GM18858 (cell line): ENCODE data around the gene SPEM3.

Experiments
- ATAC-seq: cut with Tn5 transposase; IDR thresholded peaks from one replicate; pipeline ENCODE4 v1.9.1; 2021; ENCODE audit not compliant: unreplicated experiment

SPEM3 gene

DNA sequence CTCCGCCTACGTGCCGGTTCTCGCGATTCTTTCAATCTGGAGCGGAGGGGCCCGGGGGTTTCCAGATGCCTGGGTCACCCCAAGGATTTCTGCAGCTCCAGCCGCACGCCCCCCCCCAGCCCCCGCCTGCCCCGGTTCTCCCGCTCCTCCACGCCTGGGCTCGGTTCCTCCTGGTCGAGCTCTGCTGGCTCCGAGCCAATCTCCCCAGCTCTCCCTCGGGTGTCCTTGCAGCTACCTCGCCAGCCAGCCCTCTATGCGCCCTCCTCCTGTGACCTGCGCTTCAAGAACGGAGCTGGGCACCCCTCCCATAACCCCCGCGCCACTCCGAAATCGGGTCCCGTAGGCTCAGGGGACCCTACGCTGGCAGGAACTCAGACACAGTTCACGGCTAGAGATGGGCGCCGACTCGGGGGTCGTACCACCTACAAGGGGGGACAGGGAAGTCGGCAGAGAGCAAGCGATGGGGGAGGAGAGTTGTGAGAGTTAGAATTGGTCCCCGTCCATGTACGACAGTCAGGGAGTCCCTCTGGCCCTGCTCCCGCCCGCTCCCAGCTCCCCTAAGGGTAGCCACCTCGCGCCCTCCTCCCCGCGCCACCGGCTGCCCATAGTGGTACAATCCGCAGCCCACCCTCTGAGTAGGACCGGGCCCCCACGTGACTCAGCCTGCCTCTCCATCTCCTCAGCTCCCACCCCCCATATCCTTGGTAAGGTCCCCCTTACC, 11.6 kb downstream of the SPEM3 start:
- no peak for ATAC-seq

DNA sequence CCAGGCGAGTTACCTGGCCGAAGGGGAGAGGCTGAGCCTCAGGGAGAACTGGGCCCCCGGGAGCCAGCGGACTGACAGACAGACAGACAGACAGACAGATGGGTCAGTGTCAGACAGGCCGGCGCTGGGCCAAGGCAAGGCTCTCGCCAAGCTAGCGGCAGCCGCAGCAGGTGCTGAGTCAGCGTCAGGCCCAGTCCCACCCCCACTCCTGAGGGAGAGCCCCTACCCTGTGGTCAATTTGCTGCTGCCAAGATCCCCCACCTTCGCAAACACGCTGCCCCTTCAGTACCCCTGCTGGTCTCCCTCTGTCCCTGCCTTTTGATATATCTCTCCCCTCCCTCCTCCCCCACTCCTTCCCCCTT, 12.2 kb downstream of the SPEM3 start:
- ATAC-seq: no peak

DNA sequence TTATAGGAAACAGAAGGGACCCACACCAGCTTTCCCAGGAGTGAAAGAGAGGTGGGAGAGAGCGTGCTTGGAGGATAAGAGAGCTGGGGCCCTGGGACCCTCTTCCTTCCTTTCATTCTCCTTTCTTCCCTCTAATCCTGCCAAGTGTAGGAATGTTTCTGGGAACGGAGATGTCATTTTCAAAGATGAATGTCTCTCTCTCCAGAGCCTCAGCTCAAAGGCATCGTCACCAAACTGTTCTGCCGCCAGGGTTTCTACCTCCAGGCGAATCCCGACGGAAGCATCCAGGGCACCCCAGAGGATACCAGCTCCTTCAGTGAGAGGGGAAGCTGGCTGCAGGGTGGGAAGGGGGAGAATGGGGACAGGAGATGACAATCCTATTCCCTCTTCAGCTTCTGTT, 12.6 kb downstream of the SPEM3 start:
- no peak for ATAC-seq

DNA sequence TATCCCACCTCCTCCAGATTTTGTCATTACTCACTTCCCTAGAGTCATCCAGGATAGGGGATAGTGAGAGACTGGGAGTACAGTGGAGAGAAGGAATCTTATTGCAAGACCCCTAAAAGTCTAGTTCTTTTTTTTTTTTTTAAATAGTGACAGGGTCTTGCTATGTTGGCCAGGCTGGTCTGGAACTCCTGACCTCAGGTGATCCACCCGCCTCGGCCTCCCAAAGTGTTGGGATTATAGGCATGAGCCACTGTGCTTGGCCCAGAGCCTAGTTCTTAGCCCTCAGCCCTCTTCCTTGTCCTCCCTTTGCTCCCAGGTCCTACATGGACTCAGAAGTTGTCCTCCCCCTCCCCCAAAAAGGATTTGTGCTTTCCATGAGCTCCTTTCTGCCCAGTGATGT, 13.5 kb downstream of the SPEM3 start:
- ATAC-seq: no peak

DNA sequence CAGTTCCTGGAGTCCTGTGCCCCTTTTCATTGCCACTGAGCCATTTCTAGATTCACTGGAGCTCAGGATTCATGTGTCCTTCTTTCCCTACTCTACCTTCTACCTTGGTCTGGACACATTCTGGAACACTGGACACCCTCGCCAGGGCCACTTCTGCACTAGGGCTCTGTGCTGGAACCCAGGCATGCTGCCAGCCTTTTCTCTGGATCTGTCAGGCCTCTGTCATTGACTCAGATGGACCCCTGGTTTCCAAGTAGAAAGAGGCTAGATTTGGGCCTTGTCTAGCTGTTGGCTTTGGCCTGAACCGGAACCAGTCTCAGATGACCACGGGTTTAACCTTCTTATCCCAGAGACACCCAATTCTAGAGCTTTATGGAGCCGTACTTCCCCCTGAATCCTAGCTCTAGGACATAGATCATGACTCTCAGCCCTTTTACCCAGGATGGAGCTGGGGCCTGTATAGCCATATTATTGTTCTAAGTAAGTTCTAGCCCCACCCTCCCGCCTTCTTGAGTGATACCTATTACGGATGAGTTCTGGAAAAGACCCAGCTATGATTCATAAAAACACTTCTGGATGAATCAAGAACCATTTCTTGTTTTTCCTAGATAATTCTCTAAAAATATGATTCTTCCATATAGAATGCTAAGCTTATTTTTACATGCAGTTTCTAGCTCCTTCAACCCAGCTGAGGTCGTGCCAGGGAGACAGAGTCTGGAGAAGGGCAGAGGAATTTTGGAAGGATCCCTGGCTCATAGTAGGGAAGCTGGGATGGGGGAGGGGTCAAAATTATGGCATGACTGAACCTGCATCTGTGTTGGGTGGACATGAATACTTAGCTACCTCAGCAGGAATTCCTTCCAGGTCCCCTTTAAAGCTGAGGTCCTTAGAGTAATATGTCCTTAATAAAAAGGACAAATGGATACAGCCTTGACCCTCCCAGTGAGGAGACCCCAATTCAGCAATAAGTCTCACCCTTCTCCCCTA, 15.1 kb downstream of the SPEM3 start:
- no peak for ATAC-seq

DNA sequence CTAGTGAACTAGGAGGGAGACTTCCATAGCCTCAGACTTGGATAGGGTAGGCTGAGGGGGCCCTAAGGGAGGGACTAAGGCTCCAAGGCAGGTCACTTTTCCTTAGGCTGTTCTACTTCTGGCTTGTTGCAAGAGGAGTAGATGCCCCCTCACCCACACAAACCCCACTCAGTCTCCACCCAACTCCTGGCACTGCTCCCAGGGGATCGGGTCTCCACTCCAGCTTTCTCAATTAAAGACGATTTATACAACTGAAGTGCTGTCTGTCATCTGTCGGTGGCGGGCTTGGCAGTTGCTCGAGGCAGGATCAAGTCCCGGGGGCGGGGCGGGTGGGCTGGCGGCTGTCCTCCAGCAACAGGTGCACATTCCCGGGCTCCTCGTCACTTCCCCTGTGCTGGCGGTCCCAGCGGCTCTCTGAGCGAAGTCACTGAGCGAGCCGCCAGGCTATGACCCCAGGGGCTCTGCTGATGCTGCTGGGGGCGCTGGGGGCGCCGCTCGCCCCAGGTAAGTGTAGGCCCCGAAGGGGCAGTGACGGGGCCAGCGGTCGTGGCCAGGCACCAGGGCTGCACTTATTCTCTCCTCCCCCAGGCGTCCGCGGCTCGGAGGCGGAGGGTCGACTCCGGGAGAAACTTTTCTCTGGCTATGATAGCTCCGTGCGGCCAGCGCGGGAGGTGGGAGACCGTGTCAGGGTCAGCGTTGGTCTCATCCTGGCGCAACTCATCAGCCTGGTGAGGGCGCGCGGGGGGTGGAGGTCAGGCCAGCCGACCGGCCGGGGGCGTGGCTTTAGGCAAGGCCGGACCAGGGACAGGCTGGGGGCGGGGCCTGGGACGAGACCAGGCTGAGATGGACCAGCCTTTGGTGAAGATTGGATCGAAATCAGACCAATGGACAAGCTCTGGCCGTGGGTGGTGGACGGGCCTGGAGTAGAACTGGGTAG, 16.3 kb downstream of the SPEM3 start, which contains the start of gene CHRNB1:
Gene CHRNB1, plus strand, starts transcription at position 380 of the 937 bp plus-strand sequence. Its CDS starts 67 bp downstream, at position 447.
- ATAC-seq: no peak

DNA sequence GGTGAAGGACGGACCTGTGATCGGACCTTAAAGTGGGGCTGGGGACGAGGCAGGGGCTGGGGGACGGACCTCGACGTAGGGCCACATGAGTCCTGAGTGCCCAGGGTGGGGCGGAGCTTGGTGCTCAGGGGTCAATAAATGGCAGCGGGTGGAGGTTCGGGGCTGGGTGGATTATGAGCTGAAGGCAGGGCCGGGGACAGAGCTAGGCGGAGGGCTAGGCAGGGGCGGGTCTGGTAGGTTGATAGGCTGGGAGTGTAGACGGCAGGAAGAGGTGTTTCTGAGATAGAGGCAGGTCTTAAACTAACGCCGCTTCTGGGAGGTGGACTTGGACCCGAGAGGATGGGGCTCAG, 16.9 kb downstream of the SPEM3 start:
- no peak for ATAC-seq

DNA sequence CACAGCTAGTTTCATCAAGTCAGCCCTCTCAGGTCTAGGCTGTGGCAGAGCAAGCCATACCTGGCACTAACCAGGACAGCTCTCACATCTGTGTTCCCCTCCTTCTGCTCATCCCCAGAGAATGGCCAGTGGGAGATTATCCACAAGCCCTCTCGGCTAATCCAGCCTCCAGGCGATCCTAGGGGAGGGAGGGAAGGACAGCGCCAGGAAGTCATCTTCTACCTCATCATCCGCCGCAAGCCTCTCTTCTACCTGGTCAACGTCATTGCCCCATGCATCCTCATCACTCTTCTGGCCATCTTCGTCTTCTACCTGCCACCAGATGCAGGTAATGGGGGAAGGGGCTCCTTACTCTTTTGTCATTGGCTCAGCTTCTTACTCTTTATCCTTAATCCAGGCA, 19.8 kb downstream of the SPEM3 start:
- no peak for ATAC-seq

DNA sequence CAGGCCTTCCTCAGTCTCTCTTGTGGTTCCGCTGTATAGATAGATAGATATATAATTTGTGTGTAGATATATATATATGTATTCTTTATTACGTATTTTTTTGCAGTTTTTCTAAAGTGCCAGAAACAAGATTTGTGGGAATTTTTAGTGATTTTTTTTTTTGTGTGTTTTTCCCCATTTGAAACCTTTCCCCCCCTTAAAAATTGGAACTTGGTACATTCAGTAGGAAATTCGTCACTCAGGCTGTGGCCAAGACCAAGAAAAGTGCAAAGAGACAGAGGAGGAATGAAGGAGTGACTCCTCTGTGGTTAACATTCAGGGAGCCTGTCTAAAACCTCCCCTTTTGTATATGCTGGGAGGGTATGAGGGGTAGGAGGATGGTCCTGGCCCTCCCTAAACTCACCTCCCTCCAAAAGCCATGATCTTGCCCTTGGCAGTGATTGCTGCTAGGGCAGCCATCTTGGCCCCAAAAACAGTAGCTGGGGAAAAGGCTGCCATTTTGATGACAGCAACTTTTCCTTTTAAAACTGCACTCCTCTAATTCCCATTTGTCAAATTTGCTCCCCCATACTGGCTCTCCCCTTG, 31.4 kb downstream of the SPEM3 start:
- no peak for ATAC-seq

DNA sequence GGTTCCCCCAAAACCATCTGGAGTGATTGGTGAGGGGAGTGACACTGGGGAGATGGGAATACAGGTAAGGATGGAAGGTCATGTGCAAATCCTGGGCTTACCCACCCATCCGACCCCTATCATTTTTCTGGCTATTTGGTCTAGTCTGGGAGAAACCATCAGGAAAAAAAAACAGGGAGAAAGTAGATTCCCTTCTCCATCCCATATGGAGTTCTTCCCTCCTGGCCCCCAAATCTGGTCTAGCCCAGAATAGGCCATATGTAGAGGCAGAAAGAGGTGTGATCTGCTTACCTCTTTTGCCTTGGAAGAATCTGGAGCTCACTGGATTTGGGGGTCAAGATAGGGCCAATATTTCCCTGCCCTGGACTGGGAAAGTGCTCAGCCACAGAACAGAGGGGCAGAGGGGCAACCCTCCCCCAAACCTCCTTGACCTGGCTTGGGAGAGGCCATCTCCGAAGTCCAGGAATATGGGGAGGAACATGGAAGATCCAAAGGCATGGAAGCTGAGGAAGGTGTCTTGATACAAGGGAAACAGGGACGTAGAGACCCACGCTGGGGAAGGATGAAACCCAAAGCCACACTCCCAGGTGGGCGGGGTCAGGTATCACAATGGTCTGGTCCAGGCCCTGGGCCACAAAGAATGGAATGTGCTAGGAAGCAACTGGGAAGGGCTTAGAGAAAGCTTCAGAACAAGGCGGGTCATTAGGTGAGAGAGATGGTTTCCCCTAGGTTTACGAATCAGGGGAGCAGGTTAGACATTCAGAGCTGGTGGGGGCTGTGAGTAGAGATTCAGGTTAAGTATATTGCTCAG, 32.4 kb downstream of the SPEM3 start:
- no peak for ATAC-seq

DNA sequence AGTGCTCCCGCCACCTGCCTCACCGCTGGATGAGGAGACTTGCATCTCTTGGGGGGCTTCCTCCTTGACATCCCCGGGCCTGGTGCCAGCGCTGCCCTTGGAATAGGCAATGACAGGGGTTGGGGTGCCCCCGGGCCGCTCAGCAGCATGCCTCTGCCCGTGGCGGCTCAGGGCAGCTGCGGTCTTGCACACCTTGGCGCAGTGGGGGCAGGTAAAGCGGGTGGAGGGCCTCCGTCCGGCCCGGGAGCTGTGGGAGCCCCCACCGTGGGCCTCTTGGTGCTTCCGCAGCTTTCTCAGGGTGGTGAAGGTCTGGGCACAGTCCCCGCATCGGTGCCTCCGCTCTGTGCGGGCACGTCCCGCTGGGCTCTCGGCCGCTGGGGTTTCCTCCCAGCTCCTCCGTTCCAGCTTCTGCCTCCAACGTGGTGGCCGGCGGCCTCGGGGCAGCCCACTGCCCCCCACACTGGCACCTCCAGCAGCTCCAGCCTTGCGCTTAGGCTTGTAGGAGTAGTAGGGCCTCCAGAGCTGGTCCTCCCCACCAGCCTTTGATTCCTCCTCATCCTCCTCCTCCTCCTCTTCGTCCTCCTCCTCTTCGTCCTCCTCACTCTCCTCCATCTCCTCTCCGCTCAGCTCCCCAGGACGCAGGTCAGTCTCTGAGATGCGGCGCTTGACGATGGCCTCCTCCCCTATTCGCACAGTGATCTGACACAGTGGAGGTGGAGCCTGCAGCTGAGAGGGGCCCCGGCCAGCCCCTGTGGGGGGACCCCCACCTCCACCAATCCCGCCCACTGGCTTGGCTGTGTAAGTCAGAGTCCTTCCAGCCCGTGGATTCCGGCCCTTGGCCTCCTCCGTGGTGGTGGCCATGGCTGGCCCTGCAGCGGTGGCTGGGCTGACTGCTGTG, 34.1 kb downstream of the SPEM3 start:
- no peak for ATAC-seq

DNA sequence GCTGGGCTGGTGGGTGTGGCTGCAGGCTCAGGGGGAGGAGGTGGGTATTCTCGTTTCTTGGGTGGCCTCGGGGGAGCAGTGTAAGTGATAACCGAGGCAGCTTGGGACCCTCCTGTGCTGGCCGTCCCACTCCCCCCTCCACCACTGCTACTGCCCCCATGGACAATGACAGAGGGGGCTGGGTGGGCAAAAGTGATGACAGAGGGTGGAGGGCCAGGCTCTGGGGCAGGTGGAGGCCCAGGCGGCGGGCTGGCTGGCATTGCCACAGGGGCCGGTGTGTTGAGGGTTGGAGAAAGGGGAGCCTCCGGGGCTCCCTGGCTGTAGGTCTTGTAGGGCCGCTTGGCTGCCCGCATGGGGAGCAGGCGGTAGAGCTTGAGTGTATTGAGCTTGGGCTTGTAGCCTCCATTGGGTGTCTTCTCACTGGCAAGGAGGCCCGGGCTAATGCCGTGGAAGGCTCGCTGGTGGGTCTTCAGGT, 34.8 kb downstream of the SPEM3 start:
- ATAC-seq: no peak

DNA sequence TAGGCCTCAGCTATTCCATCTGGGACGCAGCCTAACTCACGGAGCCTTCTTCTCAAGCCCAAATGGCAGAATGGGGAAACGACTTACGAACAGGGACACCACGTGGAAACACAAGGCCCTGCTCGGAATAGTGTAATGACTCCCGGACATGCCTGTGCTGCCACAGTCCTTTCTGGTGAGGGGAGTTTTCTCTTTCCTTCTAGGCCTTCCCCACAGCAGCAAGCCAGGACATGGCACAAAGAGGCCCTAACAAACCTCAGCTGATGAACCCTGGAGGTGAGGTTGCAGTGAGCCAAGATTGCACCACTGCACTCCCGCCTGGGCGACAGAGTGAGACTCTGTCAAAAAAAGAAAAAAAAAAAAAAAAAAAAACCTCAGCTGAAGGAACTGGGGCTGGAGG, 35.4 kb downstream of the SPEM3 start:
- ATAC-seq: no peak

DNA sequence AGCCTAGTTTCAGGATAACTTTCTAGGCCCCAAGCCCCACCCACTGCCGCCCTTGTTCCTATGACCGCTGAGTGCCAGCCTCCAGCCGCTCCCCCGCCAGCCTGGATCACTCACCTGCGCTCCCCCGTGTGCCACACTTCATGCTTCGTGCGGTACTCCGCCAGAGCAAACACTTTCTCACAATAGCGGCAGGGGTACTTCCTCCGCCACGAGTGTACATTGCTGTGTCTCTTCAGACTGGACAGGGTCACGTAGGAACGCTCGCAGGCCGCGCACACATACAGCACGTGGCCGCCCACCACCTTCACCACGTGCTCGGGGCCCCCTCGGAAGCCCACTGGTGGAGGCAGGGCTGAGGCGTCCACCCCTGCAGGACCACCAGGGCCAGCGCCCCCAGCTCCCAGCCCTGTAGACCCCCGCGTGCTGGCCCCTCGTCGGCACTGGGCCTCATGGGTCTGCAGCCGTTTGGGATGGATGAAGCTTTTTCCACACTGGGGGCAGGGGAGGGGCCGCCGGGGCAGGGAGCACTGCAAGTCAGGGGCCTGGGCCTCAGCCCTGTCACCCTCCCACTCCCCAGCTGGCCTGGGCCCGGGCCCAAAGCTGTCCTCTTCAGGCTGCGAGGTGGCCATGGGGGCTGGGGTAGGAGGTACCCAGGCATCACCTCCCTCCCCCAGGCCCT, 37.1 kb downstream of the SPEM3 start:
- ATAC-seq: no peak

DNA sequence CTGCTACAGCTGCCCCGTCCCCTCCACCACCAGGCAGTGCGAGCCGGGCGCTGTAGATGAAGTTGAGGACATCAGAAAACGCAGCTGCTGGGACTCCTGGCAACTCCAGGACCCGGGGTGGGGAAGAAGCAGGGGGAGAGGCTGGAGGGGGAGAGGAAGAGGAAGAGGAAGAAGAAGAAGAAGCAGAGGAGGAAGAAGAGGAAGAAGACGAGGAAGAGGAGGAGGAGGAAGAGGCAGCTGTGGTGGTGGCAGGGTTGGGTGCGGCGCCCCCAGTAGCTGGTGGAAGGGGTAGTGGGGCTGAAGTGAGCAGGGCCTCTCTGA, 37.6 kb downstream of the SPEM3 start:
- ATAC-seq: no peak

DNA sequence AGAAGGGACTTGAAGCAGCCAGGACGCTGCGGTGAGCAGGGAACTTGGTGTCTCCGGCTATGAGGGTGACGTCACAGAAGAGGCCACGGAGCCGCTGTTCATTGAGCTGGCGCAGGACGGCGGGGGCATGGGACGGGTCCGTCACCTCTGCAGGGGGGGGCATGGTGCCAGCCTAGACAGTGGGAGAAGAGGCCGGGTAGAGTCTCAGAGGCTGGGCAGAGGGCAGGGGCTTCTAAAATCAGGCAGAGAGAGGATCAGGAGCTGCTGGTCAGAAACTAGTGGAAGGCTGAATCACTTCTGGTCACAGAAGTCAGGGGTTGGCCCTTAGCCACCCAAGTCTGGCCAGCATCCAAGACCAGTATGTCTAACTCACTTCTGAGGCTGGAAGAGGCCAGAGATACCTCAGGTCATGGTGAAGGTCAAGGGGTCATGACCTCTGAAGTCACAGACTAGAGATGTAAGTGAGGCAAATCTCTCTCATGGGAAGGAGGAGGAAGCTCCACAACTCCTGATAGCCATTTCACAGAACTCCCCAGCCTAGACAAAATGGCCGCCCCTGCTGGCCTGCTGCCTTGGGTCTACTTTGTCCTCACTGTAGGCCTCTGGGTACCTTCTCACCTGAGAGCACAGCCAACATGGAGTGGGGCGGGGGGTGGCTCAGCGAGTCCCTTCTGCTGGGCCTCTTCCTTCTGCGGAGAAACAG, 38.1 kb downstream of the SPEM3 start:
- no peak for ATAC-seq

DNA sequence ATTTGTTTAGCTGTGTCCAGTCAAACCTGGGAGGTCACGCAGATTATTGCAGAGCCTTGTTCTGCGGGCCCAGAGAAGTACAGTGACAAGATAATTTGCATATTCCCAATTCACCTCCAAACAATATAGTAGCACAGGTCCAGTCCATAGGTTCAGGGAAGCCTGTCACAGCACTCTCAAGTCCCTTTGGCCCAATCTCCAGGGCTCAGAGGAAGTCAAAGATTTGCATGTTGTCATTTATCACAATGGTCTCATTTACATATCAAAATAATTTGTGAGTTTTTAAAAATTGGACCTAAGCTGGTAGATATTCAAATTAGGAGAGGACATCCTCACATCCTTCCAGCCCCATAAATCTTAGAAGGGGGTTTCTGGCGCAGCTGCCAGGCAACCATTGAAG, 38.8 kb downstream of the SPEM3 start:
- ATAC-seq: no peak

DNA sequence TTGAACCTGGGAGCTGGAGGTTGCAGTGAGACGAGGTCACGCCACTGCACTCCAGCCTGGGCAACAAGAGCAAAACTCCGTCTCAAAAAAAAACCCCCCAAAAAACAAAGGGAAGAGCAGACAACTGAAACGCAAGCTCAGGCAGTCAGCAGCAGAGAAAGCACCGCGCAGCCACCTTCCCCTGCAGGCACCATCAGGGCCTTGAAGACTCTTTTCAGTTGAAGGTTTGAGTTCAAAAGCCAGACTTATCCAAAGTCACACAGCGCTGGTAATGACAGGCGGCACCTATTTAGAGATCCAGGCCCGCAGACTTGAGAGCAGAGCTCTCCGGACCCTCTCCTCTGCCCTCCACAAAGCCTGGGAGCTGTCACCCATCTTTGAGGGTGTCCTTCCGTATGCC, 39.6 kb downstream of the SPEM3 start:
- no peak for ATAC-seq
